GM23338 (cell line): ENCODE data around the gene SDHB. TPM values are rescaled to one million over a fixed set of nuclear protein-coding genes. Genes with fewer than 3 reads are reported as not detected.

Source experiments
- ATAC-seq: fragments of 200-7000 bp; cut with Tn5 transposase; 3 replicates; pipeline ENCODE4 v1.9.1; 2020
- DNase-seq: peaks from one replicate; pipeline ENCODE4 v3.0.0-alpha.2; 2015; ENCODE audit warnings: low spot score
- H2AFZ ChIP-seq: fragments of 200-600 bp; sonication (generic); 2 replicates; pipeline ENCODE4 v1.8.0; 2016; ENCODE audit warnings: antibody characterized with exemption, mild to moderate bottlenecking, moderate library complexity
- H3F3A ChIP-seq: fragments of 200-600 bp; sonication (generic); replicated peaks from 2 replicates; pipeline ENCODE4 v1.8.0; 2017; ENCODE audit warnings: antibody characterized with exemption, mixed run types, low read depth
- H3K27ac ChIP-seq: fragments of 200-600 bp; sonication (generic); 2 replicates; pipeline ENCODE4 v1.6.1; 2016; ENCODE audit warnings: low read depth
- H3K27me3 ChIP-seq: fragments of 200-600 bp; sonication (generic); 2 replicates; pipeline ENCODE4 v1.8.0; 2016; ENCODE audit warnings: mild to moderate bottlenecking, mixed run types, moderate library complexity; ENCODE audit not compliant: insufficient read depth
- H3K36me3 ChIP-seq: fragments of 200-600 bp; sonication (generic); 2 replicates; pipeline ENCODE4 v1.8.0; 2016; ENCODE audit warnings: mild to moderate bottlenecking; ENCODE audit not compliant: insufficient read depth
- H3K4me1 ChIP-seq: fragments of 200-600 bp; sonication (generic); 2 replicates; pipeline ENCODE4 v1.8.0; 2016; ENCODE audit warnings: mild to moderate bottlenecking, moderate library complexity; ENCODE audit not compliant: insufficient read depth
- H3K4me2 ChIP-seq: fragments of 200-600 bp; sonication (generic); 2 replicates; pipeline ENCODE4 v1.7.1; 2017; ENCODE audit warnings: mixed run types
- H3K4me3 ChIP-seq: fragments of 200-600 bp; sonication (generic); 2 replicates; pipeline ENCODE4 v1.6.1; 2016; ENCODE audit warnings: mixed run types
- H3K79me2 ChIP-seq: fragments of 200-600 bp; sonication (generic); replicated peaks from 2 replicates; pipeline ENCODE4 v1.8.0; 2017; ENCODE audit warnings: mild to moderate bottlenecking; ENCODE audit not compliant: insufficient read depth
- H3K9me2 ChIP-seq: fragments of 200-600 bp; sonication (generic); 2 replicates; pipeline ENCODE4 v1.8.0; 2017; ENCODE audit not compliant: insufficient read depth
- H4K20me1 ChIP-seq: fragments of 200-600 bp; sonication (generic); replicated peaks from 2 replicates; pipeline ENCODE4 v1.8.0; 2017; ENCODE audit warnings: mild to moderate bottlenecking; ENCODE audit not compliant: insufficient read depth
- H3K27ac Mint-ChIP-seq: 2 replicates; pipeline ENCODE4 v1.8.0; 2020; ENCODE audit warnings: inconsistent platforms, mild to moderate bottlenecking, moderate library complexity, mixed read lengths
- H3K27me3 Mint-ChIP-seq: 3 replicates; pipeline ENCODE4 v1.8.0; 2022; ENCODE audit warnings: low read depth, mild to moderate bottlenecking, moderate library complexity, mixed read lengths, inconsistent platforms; ENCODE audit not compliant: insufficient read depth, poor library complexity
- H3K36me3 Mint-ChIP-seq: 3 replicates; pipeline ENCODE4 v1.8.0; 2021; ENCODE audit warnings: low read depth, mild to moderate bottlenecking, inconsistent platforms, moderate library complexity, mixed read lengths
- H3K4me1 Mint-ChIP-seq: 3 replicates; pipeline ENCODE4 v1.8.0; 2020; ENCODE audit warnings: mild to moderate bottlenecking, inconsistent platforms, mixed read lengths
- H3K4me3 Mint-ChIP-seq: 3 replicates; pipeline ENCODE4 v1.8.0; 2021; ENCODE audit warnings: moderate library complexity, mild to moderate bottlenecking, inconsistent platforms, mixed read lengths
- H3K9me3 Mint-ChIP-seq: 3 replicates; pipeline ENCODE4 v1.8.0; 2020; ENCODE audit warnings: moderate library complexity, mild to moderate bottlenecking, inconsistent platforms, mixed read lengths
- CREB1 ChIP-seq: fragments of 250-450 bp; sonication (Bioruptor Pico); IDR thresholded peaks from 2 replicates; pipeline ENCODE4 v1.5.0; 2020; ENCODE audit warnings: low read depth, mild to moderate bottlenecking, moderate library complexity
- ETS1 ChIP-seq: IDR thresholded peaks from 2 replicates; pipeline ENCODE4 v1.6.1; 2016; ENCODE audit warnings: antibody characterized with exemption
- EZH2 ChIP-seq: fragments of 200-600 bp; sonication (generic); IDR thresholded peaks from one replicate; pipeline ENCODE4 v1.8.0; 2017; ENCODE audit warnings: antibody characterized with exemption, mild to moderate bottlenecking, low read depth; ENCODE audit not compliant: unreplicated experiment
- EZH2phosphoT487 ChIP-seq: fragments of 200-600 bp; sonication (generic); IDR thresholded peaks from one replicate; pipeline ENCODE4 v1.8.1; 2018; ENCODE audit warnings: antibody characterized with exemption; ENCODE audit not compliant: unreplicated experiment
- JUNB ChIP-seq: IDR thresholded peaks from one replicate; pipeline ENCODE4 v1.6.1; 2016; ENCODE audit warnings: antibody characterized with exemption; ENCODE audit not compliant: unreplicated experiment
- NANOG ChIP-seq: IDR thresholded peaks from 2 replicates; pipeline ENCODE4 v1.6.1; 2016; ENCODE audit warnings: antibody characterized with exemption, borderline replicate concordance
- POLR2AphosphoS5 ChIP-seq: IDR thresholded peaks from 2 replicates; pipeline ENCODE4 v1.6.1; 2016; ENCODE audit warnings: antibody characterized with exemption, low read depth
- REST ChIP-seq: IDR thresholded peaks from one replicate; pipeline ENCODE4 v1.6.1; 2018; ENCODE audit warnings: antibody characterized with exemption; ENCODE audit not compliant: unreplicated experiment
- STAT1 ChIP-seq: IDR thresholded peaks from one replicate; pipeline ENCODE4 v1.6.1; 2016; ENCODE audit warnings: antibody characterized with exemption; ENCODE audit not compliant: unreplicated experiment
- ZNF114 ChIP-seq: fragments of 250-450 bp; sonication (Bioruptor Pico); IDR thresholded peaks from 2 replicates; pipeline ENCODE4 v1.5.0; 2020; ENCODE audit warnings: mild to moderate bottlenecking, moderate library complexity
- ZNF331 ChIP-seq: fragments of 250-450 bp; sonication (Bioruptor Pico); IDR thresholded peaks from 2 replicates; pipeline ENCODE4 v1.5.0; 2020; ENCODE audit warnings: low read depth, mild to moderate bottlenecking, moderate library complexity
- ZNF462 ChIP-seq: fragments of 250-450 bp; sonication (Bioruptor Pico); IDR thresholded peaks from 2 replicates; pipeline ENCODE4 v1.5.0; 2020; ENCODE audit warnings: mild to moderate bottlenecking, moderate library complexity
- polyA plus RNA-seq: library from polyadenylated mRNA; unstranded; fragments of >200 nt; fragmentation: Nextera tagmentation; extraction: Ambion mirVana; gene quantifications from 2 replicates; pipeline ENCODE4 v1.2.1, GENCODE V29; 2016
- total RNA-seq: library from RNA; depleted of rRNA; stranded (reverse); fragments of >200 nt; shearing (Covaris generic); gene quantifications from 2 replicates; pipeline ENCODE4 v1.2.3, GENCODE V29; 2014
- TF ChIP-seq, protein P1 (sequence below), 2 experiments: fragments of 200-600 bp in 1 of 2; sonication (generic) in 1 of 2; conservative IDR thresholded peaks; 2 replicates each; pipeline versions ENCODE4 v1.5.1 to v1.6.1; 2016 to 2017; ENCODE audit warnings: antibody characterized with exemption in 2 of 2, low read depth in 2 of 2, mild to moderate bottlenecking in 2 of 2, moderate library complexity in 1 of 2

SDHB gene
- total and polyA plus RNA-seq, 2 experiments from 2014 or later: 72.8 to 112 TPM

- TF ChIP-seq EZH2phosphoT487 (no peak), JUNB (no peak), ZNF331 (CRISPR knock-in tag) (no peak), ZNF462 (no peak), CREB1 (CRISPR knock-in tag) (no peak), POLR2AphosphoS5 (no peak), NANOG (no peak), EZH2 (no peak), STAT1 (no peak), REST (no peak), ZNF114 (CRISPR knock-in tag) (no peak), ETS1 (no peak)
- TF ChIP-seq, protein P1, sequence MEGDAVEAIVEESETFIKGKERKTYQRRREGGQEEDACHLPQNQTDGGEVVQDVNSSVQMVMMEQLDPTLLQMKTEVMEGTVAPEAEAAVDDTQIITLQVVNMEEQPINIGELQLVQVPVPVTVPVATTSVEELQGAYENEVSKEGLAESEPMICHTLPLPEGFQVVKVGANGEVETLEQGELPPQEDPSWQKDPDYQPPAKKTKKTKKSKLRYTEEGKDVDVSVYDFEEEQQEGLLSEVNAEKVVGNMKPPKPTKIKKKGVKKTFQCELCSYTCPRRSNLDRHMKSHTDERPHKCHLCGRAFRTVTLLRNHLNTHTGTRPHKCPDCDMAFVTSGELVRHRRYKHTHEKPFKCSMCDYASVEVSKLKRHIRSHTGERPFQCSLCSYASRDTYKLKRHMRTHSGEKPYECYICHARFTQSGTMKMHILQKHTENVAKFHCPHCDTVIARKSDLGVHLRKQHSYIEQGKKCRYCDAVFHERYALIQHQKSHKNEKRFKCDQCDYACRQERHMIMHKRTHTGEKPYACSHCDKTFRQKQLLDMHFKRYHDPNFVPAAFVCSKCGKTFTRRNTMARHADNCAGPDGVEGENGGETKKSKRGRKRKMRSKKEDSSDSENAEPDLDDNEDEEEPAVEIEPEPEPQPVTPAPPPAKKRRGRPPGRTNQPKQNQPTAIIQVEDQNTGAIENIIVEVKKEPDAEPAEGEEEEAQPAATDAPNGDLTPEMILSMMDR (conservative IDR thresholded peaks at IDR 0.05; ENCODE audit: low read depth in 2 of 2): no peak
- no peaks in the 10 kb centered on the region for H3K27me3 ChIP-seq
- Mint-ChIP-seq H3K4me3 (no peak overlapping the region), H3K27me3 (peaks cover 19% of the 10 kb centered on the region), H3K9me3 (no peaks in the 10 kb centered on the region; the same call in 2 of the 3 replicates), H3K4me1 (peaks cover 25% of the 10 kb centered on the region), H3K27ac (no peak overlapping the region), H3K36me3 (peaks cover 6% of the 10 kb centered on the region; the same call in 1 of the 3 replicates)
- no peak overlapping the region for H3K27ac ChIP-seq
- no peaks in the 10 kb centered on the region; the same call in 1 of the 2 replicates for H3K4me1 ChIP-seq
- H3K36me3 ChIP-seq: no peaks in the 10 kb centered on the region
- peaks cover 3% of the 10 kb centered on the region for H3K79me2 ChIP-seq
- H3K4me2 ChIP-seq: no peak overlapping the region
- H3K9me2 ChIP-seq: no peaks in the 10 kb centered on the region
- no peaks in the 10 kb centered on the region for H4K20me1 ChIP-seq
- DNase-seq: no peak
- ATAC-seq: no peak
- peaks cover 10% of the 10 kb centered on the region; the same call in 1 of the 2 replicates for H3F3A ChIP-seq
- H3K4me3 ChIP-seq: no peak overlapping the region
- H2AFZ ChIP-seq: no peak overlapping the region
Observed at GRCh38 chr1:16984717-16985116, 69.1 kb downstream of the SDHB start.
